Body of pancreas (tissue), 4 donors: ENCODE measurements around the gene SERPINF2. TPM values are rescaled to one million over a fixed set of nuclear protein-coding genes. Genes with fewer than 3 reads are reported as not detected.

Source experiments
- ATAC-seq: fragments of 150-250 bp; one replicate; pipeline ENCODE4 v1.9.1; 2016
- DNase-seq, 4 donors: peaks; one replicate each; pipeline ENCODE4 v3.0.0-alpha.2; 2019
- H3K27ac ChIP-seq, 4 donors: fragments of 200-600 bp; sonication (generic); 1 replicate in 3 of 4; 2 replicates in 1 of 4; pipeline versions ENCODE4 v1.5.1 to v1.6.1; 2016 to 2019; ENCODE audit warnings: mild to moderate bottlenecking in 1 of 4, mixed read lengths in 1 of 4, moderate library complexity in 1 of 4
- H3K27me3 ChIP-seq, 2 donors: fragments of 200-600 bp; sonication (generic); one replicate each; pipeline ENCODE4 v1.6.0; 2016; ENCODE audit warnings: mild to moderate bottlenecking in 1 of 2
- H3K36me3 ChIP-seq, 2 donors: fragments of 200-600 bp; sonication (generic); replicated peaks in 1 of 2; 2 replicates each; pipeline ENCODE4 v1.5.1; 2016; ENCODE audit warnings: low read depth in 2 of 2; ENCODE audit not compliant: insufficient read depth in 1 of 2
- H3K4me1 ChIP-seq: fragments of 200-600 bp; sonication (generic); one replicate; pipeline ENCODE4 v1.6.0; 2016
- H3K4me3 ChIP-seq, 2 donors: fragments of 200-600 bp; sonication (generic); 1 replicate in 1 of 2; 2 replicates in 1 of 2; pipeline ENCODE4 v1.5.1; 2016 to 2019
- H3K9me3 ChIP-seq, 3 donors: fragments of 200-600 bp; sonication (generic); 1 replicate in 2 of 3; 2 replicates in 1 of 3; pipeline ENCODE4 v1.5.1; 2016
- POLR2A ChIP-seq, 3 donors: fragments of 450-650 bp; IDR thresholded peaks; one replicate each; pipeline ENCODE4 v1.6.1; 2016; ENCODE audit warnings: antibody characterized with exemption in 3 of 3, mild to moderate bottlenecking in 2 of 3
- WGBS, 2 donors: methylation state at CpG; one replicate each; pipeline ENCODE4 v1.1.5; 2017; 5-methylcytosine and 5-hydroxymethylcytosine counted together
- intact Hi-C: fragments of 100-400 bp; cut with DNase I; formaldehyde crosslinking; loops from one replicate; pipeline ENCODE4 v1.15.1; 2023
- total RNA-seq, 2 donors: library from RNA; depleted of rRNA; stranded (reverse); fragments of >200 nt; gene quantifications; one replicate each; pipeline ENCODE4 v1.1.0, GENCODE V29; 2016
- TF ChIP-seq, protein P1 (sequence below), 7 experiments: fragments of 450-650 bp in 4 of 7; fragments of 200-600 bp in 3 of 7; sonication (generic) in 3 of 7; IDR thresholded peaks; one replicate each; pipeline ENCODE4 v1.5.1; 2016 to 2019; ENCODE audit warnings: antibody characterized with exemption in 7 of 7

Gene SERPINF2
- total RNA-seq, 2 donors from 2014 or later, result 5.9 to 8.8 TPM

DNA sequence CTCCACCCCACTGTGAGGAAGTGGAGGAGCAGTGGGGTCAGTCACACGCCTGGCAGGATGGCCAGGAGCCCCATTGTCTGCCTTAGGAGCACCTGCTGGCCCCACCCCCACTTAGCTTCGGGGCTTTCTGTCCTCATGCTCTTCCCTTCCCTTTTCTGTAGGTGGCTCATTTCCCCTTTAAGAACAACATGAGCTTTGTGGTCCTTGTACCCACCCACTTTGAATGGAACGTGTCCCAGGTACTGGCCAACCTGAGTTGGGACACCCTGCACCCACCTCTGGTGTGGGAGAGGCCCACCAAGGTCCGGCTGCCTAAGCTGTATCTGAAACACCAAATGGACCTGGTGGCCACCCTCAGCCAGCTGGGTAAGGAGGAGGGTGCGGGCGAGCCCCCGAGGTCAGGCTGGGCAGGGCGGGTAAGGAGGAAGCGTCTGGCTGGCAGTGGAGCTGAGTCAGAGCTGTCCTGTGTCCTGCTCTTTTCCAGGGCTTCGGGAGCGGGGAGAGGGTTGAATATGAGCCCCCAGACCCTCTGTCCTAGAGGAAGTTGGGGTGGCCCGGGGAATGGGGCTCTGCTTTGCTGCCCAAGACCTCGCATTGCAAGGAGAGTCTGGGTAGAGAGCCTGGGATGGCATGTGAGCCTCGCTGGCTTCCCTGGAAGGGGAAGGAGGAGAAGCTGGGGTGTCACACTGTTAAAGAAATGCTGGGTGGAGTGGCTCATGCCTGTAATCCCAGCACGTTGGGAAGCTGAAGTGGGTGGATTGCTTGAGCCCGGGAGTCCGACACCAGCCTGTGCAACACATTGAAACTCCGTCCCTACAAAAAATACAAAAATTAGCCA lies 10.0 kb downstream of the SERPINF2 start:
- Histone ChIP-seq H3K36me3 (no peaks in the 10 kb centered on the region), H3K9me3 (no peaks in the 10 kb centered on the region), H3K4me3 (no peak overlapping the region), H3K4me1 (peaks cover 20% of the 10 kb centered on the region), H3K27ac (peak overlapping the region in 3 of 4 donors; percentile 62 to 79 (median 78)), H3K27me3 (no peaks in the 10 kb centered on the region)
- peak; percentile 72 for ATAC-seq
- intact Hi-C loops, result no loop called here
- DNase-seq, result peak in 3 of 4 donors; percentile 65 to 73 (median 66)
- 21 to 28% methylated on average over 12 to 18 of the region's 18 CpGs for WGBS, 2 donors
- TF ChIP-seq, protein P1, sequence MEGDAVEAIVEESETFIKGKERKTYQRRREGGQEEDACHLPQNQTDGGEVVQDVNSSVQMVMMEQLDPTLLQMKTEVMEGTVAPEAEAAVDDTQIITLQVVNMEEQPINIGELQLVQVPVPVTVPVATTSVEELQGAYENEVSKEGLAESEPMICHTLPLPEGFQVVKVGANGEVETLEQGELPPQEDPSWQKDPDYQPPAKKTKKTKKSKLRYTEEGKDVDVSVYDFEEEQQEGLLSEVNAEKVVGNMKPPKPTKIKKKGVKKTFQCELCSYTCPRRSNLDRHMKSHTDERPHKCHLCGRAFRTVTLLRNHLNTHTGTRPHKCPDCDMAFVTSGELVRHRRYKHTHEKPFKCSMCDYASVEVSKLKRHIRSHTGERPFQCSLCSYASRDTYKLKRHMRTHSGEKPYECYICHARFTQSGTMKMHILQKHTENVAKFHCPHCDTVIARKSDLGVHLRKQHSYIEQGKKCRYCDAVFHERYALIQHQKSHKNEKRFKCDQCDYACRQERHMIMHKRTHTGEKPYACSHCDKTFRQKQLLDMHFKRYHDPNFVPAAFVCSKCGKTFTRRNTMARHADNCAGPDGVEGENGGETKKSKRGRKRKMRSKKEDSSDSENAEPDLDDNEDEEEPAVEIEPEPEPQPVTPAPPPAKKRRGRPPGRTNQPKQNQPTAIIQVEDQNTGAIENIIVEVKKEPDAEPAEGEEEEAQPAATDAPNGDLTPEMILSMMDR (IDR thresholded peaks at IDR 0.05), result peak in 1 of 7 experiments; percentile 3
- TF ChIP-seq POLR2A (IDR thresholded peaks at IDR 0.05), result peak in 2 of 3 donors; percentile 51 to 56

DNA sequence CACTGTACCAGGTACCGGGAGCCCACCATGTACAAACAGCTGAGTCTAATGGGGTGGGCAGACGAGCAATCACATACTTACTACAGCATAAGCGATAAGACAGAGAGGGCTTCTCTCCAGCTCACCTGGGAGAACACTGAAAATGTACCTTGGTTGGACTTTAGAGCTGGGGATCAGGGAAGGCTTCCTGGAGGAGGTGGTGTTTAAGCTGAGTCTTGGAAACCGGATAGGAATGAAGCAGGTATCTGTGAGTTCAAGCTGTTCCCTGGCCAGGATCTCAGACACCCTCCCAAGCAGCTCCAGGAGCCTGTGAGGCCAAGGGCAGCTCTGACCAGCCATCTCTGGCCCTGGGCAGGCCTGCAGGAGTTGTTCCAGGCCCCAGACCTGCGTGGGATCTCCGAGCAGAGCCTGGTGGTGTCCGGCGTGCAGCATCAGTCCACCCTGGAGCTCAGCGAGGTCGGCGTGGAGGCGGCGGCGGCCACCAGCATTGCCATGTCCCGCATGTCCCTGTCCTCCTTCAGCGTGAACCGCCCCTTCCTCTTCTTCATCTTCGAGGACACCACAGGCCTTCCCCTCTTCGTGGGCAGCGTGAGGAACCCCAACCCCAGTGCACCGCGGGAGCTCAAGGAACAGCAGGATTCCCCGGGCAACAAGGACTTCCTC lies 11.2 kb downstream of the SERPINF2 start:
- Histone ChIP-seq H3K9me3 (no peaks in the 10 kb centered on the region), H3K27me3 (no peaks in the 10 kb centered on the region), H3K27ac (no peak overlapping the region), H3K36me3 (no peaks in the 10 kb centered on the region), H3K4me1 (peaks cover 20% of the 10 kb centered on the region), H3K4me3 (no peak overlapping the region)
- no peak for ATAC-seq
- 70 to 95% methylated on average over 3 to 19 of the region's 23 CpGs for WGBS, 2 donors
- TF ChIP-seq POLR2A (IDR thresholded peaks at IDR 0.05), result no peak
- TF ChIP-seq, protein P1 (IDR thresholded peaks at IDR 0.05), result no peak
- no peak for DNase-seq
- intact Hi-C loops, result no loop called here

DNA sequence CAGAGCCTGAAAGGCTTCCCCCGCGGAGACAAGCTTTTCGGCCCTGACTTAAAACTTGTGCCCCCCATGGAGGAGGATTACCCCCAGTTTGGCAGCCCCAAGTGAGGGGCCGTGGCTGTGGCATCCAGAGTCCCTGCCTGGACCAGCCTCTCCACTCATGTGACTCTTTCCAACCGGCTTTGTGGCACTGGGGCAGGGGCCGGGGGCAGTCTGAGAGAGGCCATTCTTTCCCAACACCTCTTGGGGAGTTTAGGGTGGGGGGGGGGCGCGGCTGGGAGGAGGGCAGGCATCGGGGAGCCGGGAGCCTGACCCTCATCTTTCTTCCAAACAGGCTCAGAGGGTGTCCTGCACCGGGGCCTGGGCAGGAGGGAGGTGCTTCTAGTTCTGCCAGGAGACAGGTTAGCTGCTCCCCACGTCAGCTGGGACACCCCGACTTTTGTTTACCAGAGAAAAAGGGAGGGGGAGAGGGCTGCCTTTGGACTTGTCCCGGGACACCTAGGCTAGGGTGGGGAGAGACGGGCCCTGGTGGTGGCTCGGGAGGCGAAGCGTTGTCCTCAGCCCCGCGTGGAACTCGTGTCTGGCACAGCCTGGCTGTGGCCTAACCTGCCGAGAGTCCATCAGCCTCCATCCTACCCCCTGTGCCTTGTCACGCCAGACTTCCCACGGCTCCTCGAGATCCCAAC lies 11.9 kb downstream of the SERPINF2 start:
- no peaks in the 10 kb centered on the region for H3K27me3 ChIP-seq
- TF ChIP-seq POLR2A (IDR thresholded peaks at IDR 0.05), result no peak
- TF ChIP-seq, protein P1 (IDR thresholded peaks at IDR 0.05), result no peak
- H3K36me3 ChIP-seq, result no peaks in the 10 kb centered on the region
- H3K4me1 ChIP-seq, result peaks cover 20% of the 10 kb centered on the region
- no peak for ATAC-seq
- no peak for DNase-seq
- H3K4me3 ChIP-seq, result no peak overlapping the region
- no peaks in the 10 kb centered on the region for H3K9me3 ChIP-seq
- intact Hi-C loops, result no loop called here
- no peak overlapping the region for H3K27ac ChIP-seq
- 80 to 84% methylated on average over 12 to 19 of the region's 25 CpGs for WGBS, 2 donors

DNA sequence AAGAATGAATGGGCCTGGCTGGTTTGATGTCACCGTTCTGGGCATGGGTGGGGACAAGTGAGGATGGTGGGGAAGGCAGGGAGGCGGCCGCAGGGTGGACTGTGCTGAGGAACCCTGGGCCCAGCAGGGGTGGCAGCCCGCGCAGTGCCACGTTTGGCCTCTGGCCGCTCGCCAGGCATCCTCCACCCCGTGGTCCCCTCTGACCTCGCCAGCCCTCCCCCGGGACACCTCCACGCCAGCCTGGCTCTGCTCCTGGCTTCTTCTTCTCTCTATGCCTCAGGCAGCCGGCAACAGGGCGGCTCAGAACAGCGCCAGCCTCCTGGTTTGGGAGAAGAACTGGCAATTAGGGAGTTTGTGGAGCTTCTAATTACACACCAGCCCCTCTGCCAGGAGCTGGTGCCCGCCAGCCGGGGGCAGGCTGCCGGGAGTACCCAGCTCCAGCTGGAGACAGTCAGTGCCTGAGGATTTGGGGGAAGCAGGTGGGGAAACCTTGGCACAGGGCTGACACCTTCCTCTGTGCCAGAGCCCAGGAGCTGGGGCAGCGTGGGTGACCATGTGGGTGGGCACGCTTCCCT lies 12.7 kb downstream of the SERPINF2 start:
- no peak for TF ChIP-seq POLR2A (IDR thresholded peaks at IDR 0.05)
- TF ChIP-seq, protein P1 (IDR thresholded peaks at IDR 0.05), result no peak
- no peak for DNase-seq
- intact Hi-C loops, result no loop called here
- Histone ChIP-seq H3K4me3 (no peak overlapping the region), H3K27ac (no peak overlapping the region), H3K27me3 (no peaks in the 10 kb centered on the region), H3K4me1 (peaks cover 20% of the 10 kb centered on the region), H3K9me3 (no peaks in the 10 kb centered on the region), H3K36me3 (no peaks in the 10 kb centered on the region)
- ATAC-seq, result no peak
- WGBS, 2 donors, result 65 to 77% methylated on average over 3 to 16 of the region's 20 CpGs
